K562 (cell line): ENCODE results near the gene ZNF74. TPM values are rescaled to one million over a fixed set of nuclear protein-coding genes. Genes with fewer than 3 reads are reported as not detected.
A peak's percentile ranks its signal among the peaks of the same experiment; 100 is the strongest.

Source experiments
- CBX1 ChIP-seq: sonication (generic); IDR thresholded peaks from 2 replicates; pipeline ENCODE4 v1.6.1; 2016; ENCODE audit warnings: antibody characterized with exemption, low read depth, mild to moderate bottlenecking
- CBX3 ChIP-seq, 2 experiments: IDR thresholded peaks; 1 replicate in 1 of 2; 2 replicates in 1 of 2; pipeline ENCODE4 v1.6.1; 2012; ENCODE audit warnings: inconsistent platforms in 2 of 2, low read length in 2 of 2, borderline replicate concordance in 1 of 2, control low read depth in 1 of 2
- COPS2 ChIP-seq: fragments of 450-650 bp; conservative IDR thresholded peaks from 2 replicates; pipeline ENCODE4 v1.6.1; 2016; ENCODE audit warnings: mild to moderate bottlenecking, moderate library complexity
- DNMT1 ChIP-seq: fragments of 450-650 bp; IDR thresholded peaks from 2 replicates; pipeline ENCODE4 v1.6.1; 2016; ENCODE audit warnings: antibody characterized with exemption, mild to moderate bottlenecking
- HIVEP1 ChIP-seq: fragments of 250-450 bp; sonication (Bioruptor Pico); IDR thresholded peaks from 2 replicates; pipeline ENCODE4 v1.4.0; 2020; ENCODE audit warnings: mild to moderate bottlenecking
- MXD1 ChIP-seq: fragments of 250-450 bp; sonication (Bioruptor Pico); IDR thresholded peaks from 2 replicates; pipeline ENCODE4 v1.8.0; 2021; ENCODE audit warnings: borderline replicate concordance, mild to moderate bottlenecking, moderate library complexity; ENCODE audit not compliant: poor library complexity, severe bottlenecking
- NR2F6 ChIP-seq: fragments of 450-650 bp; formaldehyde crosslinking; IDR thresholded peaks from 2 replicates; pipeline ENCODE4 v1.4.0; 2020; ENCODE audit warnings: mild to moderate bottlenecking
- RBFOX2 ChIP-seq: fragments of 200-400 bp; formaldehyde crosslinking; IDR thresholded peaks from 2 replicates; pipeline ENCODE4 v1.6.1; 2017; ENCODE audit warnings: low read depth, mild to moderate bottlenecking, low read length, moderate library complexity
- RNF2 ChIP-seq: sonication (generic); IDR thresholded peaks from 2 replicates; pipeline ENCODE4 v1.6.1; 2016
- SETDB1 ChIP-seq: IDR thresholded peaks from one replicate; pipeline ENCODE4 v1.6.1; 2012; ENCODE audit warnings: low read length, control low read depth, inconsistent platforms
- SIRT6 ChIP-seq: IDR thresholded peaks from one replicate; pipeline ENCODE4 v1.6.1; 2012; ENCODE audit warnings: low read depth, mild to moderate bottlenecking, control low read depth, inconsistent platforms, low read length, moderate library complexity
- SPI1 ChIP-seq: IDR thresholded peaks from 2 replicates; pipeline ENCODE4 v1.6.1; 2011; ENCODE audit warnings: low read depth, low read length, control low read depth, borderline replicate concordance
- SRF ChIP-seq, 2 experiments: fragments of 250-450, 450-650 bp in 1 of 2; sonication (Bioruptor Pico) in 1 of 2; sonication (generic) in 1 of 2; formaldehyde crosslinking; IDR thresholded peaks; 2 replicates each; pipeline versions ENCODE4 v1.5.0 to v1.5.1; 2020 to 2022; ENCODE audit warnings: mild to moderate bottlenecking in 1 of 2, missing genetic modification reagents in 1 of 2
- TBP ChIP-seq: optimal IDR thresholded peaks from 2 replicates; pipeline ENCODE3; 2011; ENCODE audit warnings: low read depth, low read length, improper control_type of control experiment
- TCF15 ChIP-seq: fragments of 250-450 bp; sonication (Bioruptor Pico); IDR thresholded peaks from 2 replicates; pipeline ENCODE4 v1.8.0; 2022; ENCODE audit warnings: moderate library complexity, mild to moderate bottlenecking, inconsistent platforms
- TSC22D4 ChIP-seq: fragments of 450-650 bp; IDR thresholded peaks from 2 replicates; pipeline ENCODE4 v1.6.1; 2016; ENCODE audit warnings: missing genetic modification characterization, missing biosample characterization, control low read depth
- WHSC1 ChIP-seq: IDR thresholded peaks from one replicate; pipeline ENCODE4 v1.6.1; 2012; ENCODE audit warnings: low read length, control low read depth, inconsistent platforms
- ZNF133 ChIP-seq: fragments of 250-450 bp; sonication (Bioruptor Pico); IDR thresholded peaks from 2 replicates; pipeline ENCODE4 v1.4.0; 2020; ENCODE audit warnings: mild to moderate bottlenecking
- ZNF175 ChIP-seq: fragments of 200-800 bp; sonication (Bioruptor generic); IDR thresholded peaks from 2 replicates; pipeline ENCODE4 v1.6.1; 2016; ENCODE audit warnings: low read depth, mild to moderate bottlenecking, missing genetic modification characterization, missing compliant biosample characterization
- ZNF347 ChIP-seq: fragments of 450-650 bp; formaldehyde crosslinking; IDR thresholded peaks from 2 replicates; pipeline ENCODE4 v1.4.0; 2020; ENCODE audit warnings: low read depth, mild to moderate bottlenecking, moderate library complexity
- ZNF561 ChIP-seq: fragments of 450-650 bp; formaldehyde crosslinking; conservative IDR thresholded peaks from 2 replicates; pipeline ENCODE4 v1.4.0; 2020; ENCODE audit warnings: mild to moderate bottlenecking, moderate library complexity
- ZNF766 ChIP-seq: fragments of 200-800 bp; sonication (Bioruptor generic); conservative IDR thresholded peaks from 2 replicates; pipeline ENCODE4 v1.6.1; 2016; ENCODE audit warnings: missing genetic modification characterization, missing compliant biosample characterization
- ZNF785 ChIP-seq: fragments of 250-450 bp; sonication (Bioruptor Pico); IDR thresholded peaks from 2 replicates; pipeline ENCODE4 v1.4.0; 2020; ENCODE audit warnings: mild to moderate bottlenecking
- polyA plus RNA-seq, 8 experiments: library from polyadenylated mRNA; depleted of rRNA in 4 of 8; stranded (reverse) in 5 of 8; unstranded in 3 of 8; fragments of >200 nt; fragmentation: Nextera tagmentation in 2 of 8; fragmentation: Illumina TruSeq in 1 of 8; extraction: Ambion mirVana in 2 of 8; extraction: Trizol in 1 of 8; gene quantifications; 2 replicates each; pipeline versions ENCODE4 v1.2.1 to v1.2.3, GENCODE V29; 2011 to 2014; ENCODE audit warnings: inconsistent platforms in 1 of 8, missing spikeins in 1 of 8
- total RNA-seq, 7 experiments: library from RNA; depleted of rRNA in 6 of 7; stranded (reverse); fragments of >200 nt in 6 of 7; fragmentation: Illumina TruSeq in 2 of 7; extraction: Trizol in 2 of 7; gene quantifications; 2 replicates each; pipeline versions ENCODE4 v1.2.1 to v1.2.3, GENCODE V29; 2011 to 2021; ENCODE audit warnings: low replicate concordance in 1 of 7
- TF ChIP-seq, protein P1 (sequence below), 3 experiments: IDR thresholded peaks in 2 of 3; conservative IDR thresholded peaks in 1 of 3; 2 replicates each; pipeline ENCODE4 v1.5.1; 2011 to 2012; ENCODE audit warnings: low read length in 3 of 3, mild to moderate bottlenecking in 3 of 3, control low read depth in 2 of 3, improper control_type of control experiment in 1 of 3, inconsistent platforms in 1 of 3, low read depth in 1 of 3, mixed read lengths in 1 of 3, moderate library complexity in 1 of 3; ENCODE audit not compliant: insufficient read depth in 2 of 3
- TF ChIP-seq, protein P2 (sequence below): fragments of 450-650 bp; formaldehyde crosslinking; IDR thresholded peaks from 2 replicates; pipeline ENCODE4 v1.4.0; 2022; ENCODE audit warnings: missing genetic modification characterization

Gene ZNF74
- total and polyA plus RNA-seq, 9 of the 15 experiments (the other 6 are each of a cell fraction or from before 2014, with no cell fraction given): 2.4 to 53.5 (median 31.5) TPM

DNA sequence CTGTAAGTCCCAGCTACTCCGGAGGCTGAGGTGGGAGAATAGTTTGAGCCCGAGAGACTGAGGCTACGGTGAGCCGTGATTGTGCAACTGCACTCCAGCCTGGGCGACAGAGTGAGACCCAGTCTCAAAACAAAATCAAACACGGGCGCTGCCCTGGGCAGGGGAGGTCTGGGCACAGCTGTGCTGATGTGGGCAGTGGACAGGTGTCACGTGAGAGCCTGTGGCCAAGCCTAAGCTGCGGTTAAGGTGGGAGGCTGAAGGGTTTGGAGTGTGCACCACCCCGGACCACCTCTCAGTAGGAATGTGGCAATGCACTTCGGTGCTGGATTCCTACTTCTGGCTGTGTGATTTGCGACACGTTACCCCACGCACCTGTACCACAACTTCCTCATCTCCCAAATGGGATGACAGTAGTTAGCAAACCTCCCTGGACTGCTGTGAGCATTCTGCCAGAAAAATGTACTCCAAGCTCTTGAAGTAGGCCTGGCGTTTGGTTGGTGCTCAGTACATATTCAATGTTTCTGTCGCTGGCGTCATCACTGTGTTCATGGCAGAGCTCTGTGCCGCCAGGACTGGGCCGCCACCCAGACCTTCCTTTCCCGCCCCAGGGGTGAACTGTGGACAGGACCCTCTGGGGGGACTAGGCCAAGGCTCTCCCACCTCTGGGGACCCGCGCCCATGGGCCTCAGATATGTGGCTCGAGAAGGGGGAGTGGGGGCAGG, 807 bp upstream of the ZNF74 start (continued):
- TF ChIP-seq CBX1: no peak
- TF ChIP-seq WHSC1: peak; percentile 97
- no peak for TF ChIP-seq SETDB1
- peak; percentile 68; the same call in 1 of the 2 replicates for TF ChIP-seq TCF15 (CRISPR knock-in tag)
- TF ChIP-seq, protein P1, sequence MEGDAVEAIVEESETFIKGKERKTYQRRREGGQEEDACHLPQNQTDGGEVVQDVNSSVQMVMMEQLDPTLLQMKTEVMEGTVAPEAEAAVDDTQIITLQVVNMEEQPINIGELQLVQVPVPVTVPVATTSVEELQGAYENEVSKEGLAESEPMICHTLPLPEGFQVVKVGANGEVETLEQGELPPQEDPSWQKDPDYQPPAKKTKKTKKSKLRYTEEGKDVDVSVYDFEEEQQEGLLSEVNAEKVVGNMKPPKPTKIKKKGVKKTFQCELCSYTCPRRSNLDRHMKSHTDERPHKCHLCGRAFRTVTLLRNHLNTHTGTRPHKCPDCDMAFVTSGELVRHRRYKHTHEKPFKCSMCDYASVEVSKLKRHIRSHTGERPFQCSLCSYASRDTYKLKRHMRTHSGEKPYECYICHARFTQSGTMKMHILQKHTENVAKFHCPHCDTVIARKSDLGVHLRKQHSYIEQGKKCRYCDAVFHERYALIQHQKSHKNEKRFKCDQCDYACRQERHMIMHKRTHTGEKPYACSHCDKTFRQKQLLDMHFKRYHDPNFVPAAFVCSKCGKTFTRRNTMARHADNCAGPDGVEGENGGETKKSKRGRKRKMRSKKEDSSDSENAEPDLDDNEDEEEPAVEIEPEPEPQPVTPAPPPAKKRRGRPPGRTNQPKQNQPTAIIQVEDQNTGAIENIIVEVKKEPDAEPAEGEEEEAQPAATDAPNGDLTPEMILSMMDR (IDR thresholded peaks at IDR 0.05 in 2 of 3, conservative IDR thresholded peaks at IDR 0.05 in 1 of 3; ENCODE audit: insufficient read depth in 2 of 3, low read depth in 1 of 3, low read length in 3 of 3): no peak
- no peak for TF ChIP-seq TBP
- TF ChIP-seq ZNF347 (CRISPR knock-in tag): peak; percentile 24; the same call in 1 of the 2 replicates
- no peak for TF ChIP-seq RNF2
- no peak for TF ChIP-seq ZNF766 (CRISPR knock-in tag)
- TF ChIP-seq ZNF785 (CRISPR knock-in tag): no peak
- TF ChIP-seq ZNF561 (CRISPR knock-in tag): peak; percentile 41; the same call in 1 of the 2 replicates
- no peak for TF ChIP-seq RBFOX2
- TF ChIP-seq ZNF133 (CRISPR knock-in tag): peak; percentile 47; the same call in 1 of the 2 replicates
- TF ChIP-seq, protein P2, sequence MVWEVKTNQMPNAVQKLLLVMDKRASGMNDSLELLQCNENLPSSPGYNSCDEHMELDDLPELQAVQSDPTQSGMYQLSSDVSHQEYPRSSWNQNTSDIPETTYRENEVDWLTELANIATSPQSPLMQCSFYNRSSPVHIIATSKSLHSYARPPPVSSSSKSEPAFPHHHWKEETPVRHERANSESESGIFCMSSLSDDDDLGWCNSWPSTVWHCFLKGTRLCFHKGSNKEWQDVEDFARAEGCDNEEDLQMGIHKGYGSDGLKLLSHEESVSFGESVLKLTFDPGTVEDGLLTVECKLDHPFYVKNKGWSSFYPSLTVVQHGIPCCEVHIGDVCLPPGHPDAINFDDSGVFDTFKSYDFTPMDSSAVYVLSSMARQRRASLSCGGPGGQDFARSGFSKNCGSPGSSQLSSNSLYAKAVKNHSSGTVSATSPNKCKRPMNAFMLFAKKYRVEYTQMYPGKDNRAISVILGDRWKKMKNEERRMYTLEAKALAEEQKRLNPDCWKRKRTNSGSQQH (CRISPR knock-in tag): no peak
- TF ChIP-seq CBX3 (IDR thresholded peaks at IDR 0.05; ENCODE audit: borderline replicate concordance in 1 of 2, low read length in 2 of 2): peak in 1 of 2 experiments; percentile 40; a peak in 2 of 3 replicates
- TF ChIP-seq DNMT1: no peak
- peak; percentile 9; the same call in 1 of the 2 replicates for TF ChIP-seq HIVEP1 (CRISPR knock-in tag)
- no peak for TF ChIP-seq SIRT6
- TF ChIP-seq MXD1 (CRISPR knock-in tag): peak; percentile 5
- TF ChIP-seq COPS2: no peak
- TF ChIP-seq TSC22D4 (tag): no peak
- TF ChIP-seq NR2F6 (CRISPR knock-in tag): 0 out of 2 replicates have a peak, but pooled peaks have one; percentile 8
- TF ChIP-seq SRF (CRISPR knock-in tag; IDR thresholded peaks at IDR 0.05): 0 out of 4 replicates have a peak, but pooled peaks of 1 of the 2 experiments have one; percentile 62
- TF ChIP-seq SPI1: no peak
- TF ChIP-seq ZNF175: no peak
